Endothelial cell of umbilical vein (primary cell): Measurements from ENCODE around the gene JARID2. TPM values are rescaled to one million over a fixed set of nuclear protein-coding genes. Genes with fewer than 3 reads are reported as not detected.

Experiments
- BruUV-seq: library from RNA; stranded (reverse); fragments of 400-500 nt; replicated peaks from 2 replicates; lab custom pipeline; 2021; lab: Mats Ljungman, UMichigan
- CTCF ChIA-PET: fragments of 300-600, 350-600 bp; sonication (Branson Sonifier 250); formaldehyde crosslinking; loops from one replicate; lab custom pipeline; 2021; ENCODE audit warnings: antibody characterized with exemption, inconsistent platforms; lab: Charles Lee
- POLR2A ChIA-PET: fragments of 300-600, 350-600 bp; sonication (Branson Sonifier 250); formaldehyde crosslinking; loops from one replicate; lab custom pipeline; 2021; ENCODE audit warnings: antibody characterized with exemption, inconsistent platforms; lab: Charles Lee
- DNase-seq: peaks from one replicate; pipeline ENCODE4 v3.0.0-alpha.2; 2011; ENCODE audit warnings: low read depth, low spot score
- FAIRE-seq: peaks from 2 replicates; lab custom pipeline; 2011; peaks lifted over from hg19 to GRCh38; lab: Jason Lieb, UNC
- H2AFZ ChIP-seq: 2 replicates; pipeline ENCODE4 v1.6.0; 2012; ENCODE audit warnings: low read depth, low read length, control low read depth, inconsistent platforms
- H3K27ac ChIP-seq: 2 replicates; pipeline ENCODE4 v1.5.1; 2011; ENCODE audit warnings: low read depth, mild to moderate bottlenecking, control low read depth, low read length, moderate library complexity; ENCODE audit not compliant: insufficient read depth
- H3K27me3 ChIP-seq, 2 experiments: 2 replicates each; pipeline versions ENCODE4 v1.6.0 to v1.6.1; 2011; ENCODE audit warnings: low read length in 2 of 2, mixed read lengths in 1 of 2; ENCODE audit not compliant: control insufficient read depth in 2 of 2, insufficient read depth in 2 of 2
- H3K36me3 ChIP-seq, 2 experiments: 2 replicates in 1 of 2; 3 replicates in 1 of 2; pipeline ENCODE4 v1.5.1; 2011; ENCODE audit warnings: low read length in 2 of 2, mild to moderate bottlenecking in 1 of 2, moderate library complexity in 1 of 2; ENCODE audit not compliant: control insufficient read depth in 2 of 2, insufficient read depth in 2 of 2; ENCODE audit errors: extremely low read depth in 1 of 2
- H3K4me1 ChIP-seq: 3 replicates; pipeline ENCODE4 v1.5.1; 2011; ENCODE audit warnings: mild to moderate bottlenecking, low read length; ENCODE audit not compliant: control insufficient read depth, insufficient read depth; ENCODE audit errors: extremely low read depth
- H3K4me2 ChIP-seq: 2 replicates; pipeline ENCODE4 v1.6.1; 2011; ENCODE audit warnings: low read length, control low read depth, mixed read lengths; ENCODE audit not compliant: insufficient read depth
- H3K4me3 ChIP-seq, 3 experiments: fragments of 200-600 bp in 1 of 3; sonication (generic), shearing (Covaris generic) in 1 of 3; replicated peaks in 1 of 3; 2 replicates each; pipeline ENCODE4 v1.5.1; 2011 to 2016; ENCODE audit warnings: control low read depth in 3 of 3, low read length in 3 of 3, mild to moderate bottlenecking in 2 of 3, inconsistent platforms in 1 of 3, low read depth in 1 of 3, moderate library complexity in 1 of 3; ENCODE audit not compliant: insufficient read depth in 1 of 3
- H3K79me2 ChIP-seq: 2 replicates; pipeline ENCODE4 v1.6.0; 2012; ENCODE audit warnings: low read length, inconsistent platforms; ENCODE audit not compliant: control insufficient read depth, insufficient read depth
- H3K9ac ChIP-seq: replicated peaks from 2 replicates; pipeline ENCODE3; 2011; ENCODE audit warnings: low read length, control low read depth; ENCODE audit not compliant: insufficient read depth; ENCODE audit errors: extremely low read depth
- H3K9me1 ChIP-seq: replicated peaks from 3 replicates; pipeline ENCODE4 v1.6.0; 2011; ENCODE audit warnings: mild to moderate bottlenecking, low read length; ENCODE audit not compliant: control insufficient read depth, insufficient read depth; ENCODE audit errors: extremely low read depth
- H3K9me3 ChIP-seq: replicated peaks from 2 replicates; pipeline ENCODE4 v1.5.1; 2012; ENCODE audit warnings: low read length, inconsistent platforms; ENCODE audit not compliant: control insufficient read depth, insufficient read depth
- H4K20me1 ChIP-seq: replicated peaks from 2 replicates; pipeline ENCODE3; 2011; ENCODE audit warnings: mild to moderate bottlenecking, low read length; ENCODE audit not compliant: control insufficient read depth, insufficient read depth; ENCODE audit errors: extremely low read depth
- FOS ChIP-seq: IDR thresholded peaks from 2 replicates; pipeline ENCODE4 v1.6.1; 2011; ENCODE audit warnings: mild to moderate bottlenecking, low read length, moderate library complexity, borderline replicate concordance; ENCODE audit not compliant: insufficient read depth
- JUN ChIP-seq: IDR thresholded peaks from 2 replicates; pipeline ENCODE4 v1.6.1; 2011; ENCODE audit warnings: borderline replicate concordance, low read depth; ENCODE audit not compliant: insufficient read length, insufficient read depth
- MYC ChIP-seq: IDR thresholded peaks from one replicate; pipeline ENCODE4 v1.6.1; 2011; ENCODE audit warnings: mild to moderate bottlenecking, low read depth, low read length
- POLR2AphosphoS5 ChIP-seq: IDR thresholded peaks from 2 replicates; pipeline ENCODE4 v1.6.1; 2012; ENCODE audit warnings: low read depth, mild to moderate bottlenecking, control low read depth, low read length, moderate library complexity; ENCODE audit not compliant: insufficient read depth
- dilution Hi-C: fragments of 300-500 bp; cut with MboI; formaldehyde crosslinking; loops from one replicate; pipeline ENCODE4 v1.15.0; 2019; ENCODE audit warnings: low sequenced_read_pairs; ENCODE audit not compliant: extremely low pct_ligation_motif_present
- intact Hi-C: fragments of 100-400 bp; cut with micrococcal nuclease; formaldehyde crosslinking; loops from one replicate; pipeline ENCODE4 v1.10.0; 2022
- polyA plus RNA-seq, 4 experiments: library from polyadenylated mRNA; depleted of rRNA in 3 of 4; stranded (reverse) in 3 of 4; unstranded in 1 of 4; fragments of >200 nt; gene quantifications; 2 replicates each; pipeline versions ENCODE4 v1.2.1 to v1.2.3, GENCODE V29; 2011 to 2012; ENCODE audit warnings: missing spikeins in 1 of 4
- total RNA-seq: library from RNA; stranded (reverse); gene quantifications from 2 replicates; pipeline ENCODE4 v1.2.3, GENCODE V29; 2021
- TF ChIP-seq, protein P1 (sequence below): IDR thresholded peaks from 2 replicates; pipeline ENCODE4 v1.6.1; 2011; ENCODE audit not compliant: insufficient read depth, insufficient read length

The JARID2 gene
- total and polyA plus RNA-seq, 2 donors (not counting 3 experiments of a cell fraction or from before 2014, with no cell fraction given), result 2.9 to 10.6 TPM

DNA sequence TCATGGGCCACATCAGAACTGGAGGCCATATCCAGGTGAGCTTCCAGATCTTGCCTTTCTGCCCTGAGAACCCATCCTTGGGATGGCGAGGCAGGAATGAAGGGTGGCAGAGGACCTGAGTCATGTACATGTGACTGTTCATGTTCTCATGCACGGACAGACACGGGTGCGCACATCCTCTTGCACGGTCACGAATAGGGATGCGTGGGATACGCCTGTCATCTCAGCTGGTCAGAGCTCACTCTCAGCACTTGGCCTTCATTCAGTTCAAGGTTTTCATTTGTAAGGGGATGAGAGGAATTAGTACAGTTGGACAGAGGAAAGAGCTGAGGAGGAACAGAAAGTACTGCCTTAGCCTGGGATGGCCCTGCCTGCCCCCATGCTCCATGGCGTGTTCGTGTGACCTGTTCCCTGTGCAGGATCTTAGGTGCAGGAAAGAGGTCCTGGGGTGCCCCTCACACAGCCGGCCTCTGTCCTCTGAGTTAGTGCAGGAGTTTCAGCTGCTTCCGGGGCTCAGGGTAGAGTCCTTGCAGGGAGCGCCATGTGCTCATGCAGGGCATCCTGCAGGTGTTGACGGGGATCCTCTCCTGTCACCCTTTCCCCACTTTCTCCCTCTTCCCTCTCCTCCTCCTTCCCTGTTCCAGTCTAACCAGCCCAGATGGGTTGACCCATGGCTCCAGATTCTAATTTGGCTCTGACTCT lies 243.5 kb downstream of the JARID2 start:
- no peaks in the 10 kb centered on the region for H3K79me2 ChIP-seq
- FAIRE-seq (no peak), DNase-seq (no peak)
- TF ChIP-seq JUN, result no peak
- TF ChIP-seq, protein P1, sequence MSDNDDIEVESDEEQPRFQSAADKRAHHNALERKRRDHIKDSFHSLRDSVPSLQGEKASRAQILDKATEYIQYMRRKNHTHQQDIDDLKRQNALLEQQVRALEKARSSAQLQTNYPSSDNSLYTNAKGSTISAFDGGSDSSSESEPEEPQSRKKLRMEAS, result no peak
- TF ChIP-seq MYC, result no peak
- no peak for TF ChIP-seq POLR2AphosphoS5
- TF ChIP-seq FOS, result no peak
- CTCF ChIA-PET, result interaction anchor here (2.2 to 2.8 kb wide), 2 partner anchors 27 to 1278 kb away, joined by 10 to 11 read pairs; no protein-coding TSS in a partner anchor
- no peaks in the 10 kb centered on the region for H3K9me3 ChIP-seq
- dilution Hi-C loops, result no loop called here
- no peak overlapping the region for H3K4me3 ChIP-seq
- H3K9me1 ChIP-seq, result no peaks in the 10 kb centered on the region
- no peak overlapping the region for H3K4me2 ChIP-seq
- intact Hi-C loops, result no loop called here
- no TSS peak for BruUV-seq
- H3K36me3 ChIP-seq, result peaks cover 0 to 2% of the 10 kb centered on the region in 2 experiments
- H2AFZ ChIP-seq, result no peak overlapping the region
- no peaks in the 10 kb centered on the region for H3K4me1 ChIP-seq
- H3K27me3 ChIP-seq, result no peaks in the 10 kb centered on the region
- H3K9ac ChIP-seq, result no peak overlapping the region
- no peaks in the 10 kb centered on the region for H4K20me1 ChIP-seq
- no peak overlapping the region for H3K27ac ChIP-seq
- POLR2A ChIA-PET, result no interaction called here
